Measurements from ENCODE around the gene ENAH.
A peak's percentile ranks its signal among the peaks of the same experiment; 100 is the strongest.

ENAH gene

DNA sequence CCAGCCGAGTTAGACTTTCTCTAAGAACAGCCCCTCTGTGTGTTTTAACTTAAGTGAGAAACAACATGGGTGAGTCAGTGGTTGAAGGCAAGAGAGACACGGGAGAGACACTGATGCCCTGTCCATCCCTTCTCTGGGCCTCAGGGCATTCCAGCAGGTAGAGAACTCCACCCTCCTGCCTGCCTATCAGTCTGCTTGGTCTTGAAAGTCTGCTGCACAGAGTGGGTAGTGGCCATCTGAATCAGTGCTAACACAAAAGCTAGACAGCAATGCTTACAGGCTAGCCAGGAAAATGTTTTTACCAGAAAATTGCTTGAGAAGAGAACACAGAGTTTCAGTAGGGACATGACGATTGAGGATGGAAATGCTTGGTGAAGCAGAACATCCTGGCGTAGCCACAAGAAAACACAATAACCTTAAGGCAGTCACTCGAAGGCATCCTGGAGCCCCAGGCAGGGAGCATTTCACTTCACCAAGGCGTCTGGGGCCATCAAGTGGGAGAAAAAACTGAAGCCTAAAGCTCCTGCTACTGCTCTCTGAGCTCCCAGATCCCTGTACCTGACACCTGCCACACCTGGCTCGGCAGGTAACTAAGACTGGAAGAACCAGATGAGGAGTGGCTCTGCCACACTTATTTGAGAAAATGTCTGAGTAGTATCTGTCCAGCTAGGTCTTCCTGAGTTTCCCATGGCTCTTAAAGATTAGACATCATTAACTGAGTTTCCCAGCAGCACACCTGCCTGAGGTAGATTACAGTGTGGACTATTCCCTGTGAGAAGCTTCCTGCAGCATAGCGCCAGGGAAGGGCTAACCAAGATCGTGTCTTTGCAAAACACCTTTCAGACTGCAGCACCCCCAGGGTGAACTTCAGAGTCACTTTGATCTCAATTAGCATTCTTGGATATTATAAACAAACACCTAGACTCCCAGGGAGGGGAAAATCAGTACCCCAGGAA lies 207.0 kb downstream of the ENAH start:
- no peaks in the 10 kb centered on the region for H3K79me2 ChIP-seq (ENCODE audit: insufficient read depth, low read depth)
- H4K20me1 ChIP-seq (ENCODE audit: insufficient read depth): no peaks in the 10 kb centered on the region
- H3K4me3 ChIP-seq (IDR thresholded peaks at IDR 0.05; ENCODE audit: insufficient read depth, low read depth, low read length): no peak overlapping the region
- TF ChIP-seq, protein P1, sequence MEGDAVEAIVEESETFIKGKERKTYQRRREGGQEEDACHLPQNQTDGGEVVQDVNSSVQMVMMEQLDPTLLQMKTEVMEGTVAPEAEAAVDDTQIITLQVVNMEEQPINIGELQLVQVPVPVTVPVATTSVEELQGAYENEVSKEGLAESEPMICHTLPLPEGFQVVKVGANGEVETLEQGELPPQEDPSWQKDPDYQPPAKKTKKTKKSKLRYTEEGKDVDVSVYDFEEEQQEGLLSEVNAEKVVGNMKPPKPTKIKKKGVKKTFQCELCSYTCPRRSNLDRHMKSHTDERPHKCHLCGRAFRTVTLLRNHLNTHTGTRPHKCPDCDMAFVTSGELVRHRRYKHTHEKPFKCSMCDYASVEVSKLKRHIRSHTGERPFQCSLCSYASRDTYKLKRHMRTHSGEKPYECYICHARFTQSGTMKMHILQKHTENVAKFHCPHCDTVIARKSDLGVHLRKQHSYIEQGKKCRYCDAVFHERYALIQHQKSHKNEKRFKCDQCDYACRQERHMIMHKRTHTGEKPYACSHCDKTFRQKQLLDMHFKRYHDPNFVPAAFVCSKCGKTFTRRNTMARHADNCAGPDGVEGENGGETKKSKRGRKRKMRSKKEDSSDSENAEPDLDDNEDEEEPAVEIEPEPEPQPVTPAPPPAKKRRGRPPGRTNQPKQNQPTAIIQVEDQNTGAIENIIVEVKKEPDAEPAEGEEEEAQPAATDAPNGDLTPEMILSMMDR (conservative IDR thresholded peaks at IDR 0.05; ENCODE audit: low read depth, low read length): no peak
- no peak overlapping the region for H3K27ac ChIP-seq
- H3K4me2 ChIP-seq: no peak overlapping the region
- H2AFZ ChIP-seq (ENCODE audit: low read depth): no peak overlapping the region
- no peak overlapping the region for H3K9ac ChIP-seq
- no peaks in the 10 kb centered on the region for H3K36me3 ChIP-seq (ENCODE audit: insufficient read depth)
- H3K27me3 ChIP-seq (ENCODE audit: insufficient read depth, low read depth): no peaks in the 10 kb centered on the region
- peaks cover 21% of the 10 kb centered on the region for H3K4me1 ChIP-seq (ENCODE audit: low read depth, poor library complexity, severe bottlenecking)

DNA sequence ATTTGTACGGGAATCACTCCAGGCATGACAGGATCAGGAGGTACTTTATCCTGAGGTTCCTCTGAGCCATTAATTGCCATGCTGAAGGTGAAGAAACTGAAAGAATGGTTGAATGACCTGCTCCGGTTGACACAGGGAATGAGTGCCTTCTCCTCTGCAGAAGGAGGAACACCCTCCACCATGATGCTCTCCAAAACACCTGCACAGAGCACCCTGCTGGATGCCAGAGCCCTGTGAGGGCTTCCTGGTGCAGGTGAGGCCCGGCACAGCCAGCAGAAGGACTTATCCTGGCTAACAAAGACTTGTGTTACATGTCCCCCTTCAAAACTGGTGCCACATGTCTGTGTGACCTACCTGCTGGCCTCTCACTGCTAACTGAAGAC lies 210.8 kb downstream of the ENAH start:
- Histone ChIP-seq H3K9ac (no peak overlapping the region; the same call in 1 of the 2 replicates), H3K27me3 (ENCODE audit: insufficient read depth, low read depth) (no peaks in the 10 kb centered on the region), H3K36me3 (ENCODE audit: insufficient read depth) (no peaks in the 10 kb centered on the region), H4K20me1 (ENCODE audit: insufficient read depth) (no peaks in the 10 kb centered on the region), H3K79me2 (ENCODE audit: insufficient read depth, low read depth) (no peaks in the 10 kb centered on the region), H3K27ac (peak overlapping the region; percentile 26; the same call in 1 of the 2 replicates), H3K4me1 (ENCODE audit: low read depth, poor library complexity, severe bottlenecking) (peaks cover 21% of the 10 kb centered on the region), H2AFZ (ENCODE audit: low read depth) (peak overlapping the region; percentile 27; the same call in 1 of the 2 replicates), H3K4me2 (peak overlapping the region; percentile 36), H3K4me3 (IDR thresholded peaks at IDR 0.05; ENCODE audit: insufficient read depth, low read depth, low read length) (no peak overlapping the region)
- TF ChIP-seq, protein P1 (conservative IDR thresholded peaks at IDR 0.05; ENCODE audit: low read depth, low read length): no peak

DNA sequence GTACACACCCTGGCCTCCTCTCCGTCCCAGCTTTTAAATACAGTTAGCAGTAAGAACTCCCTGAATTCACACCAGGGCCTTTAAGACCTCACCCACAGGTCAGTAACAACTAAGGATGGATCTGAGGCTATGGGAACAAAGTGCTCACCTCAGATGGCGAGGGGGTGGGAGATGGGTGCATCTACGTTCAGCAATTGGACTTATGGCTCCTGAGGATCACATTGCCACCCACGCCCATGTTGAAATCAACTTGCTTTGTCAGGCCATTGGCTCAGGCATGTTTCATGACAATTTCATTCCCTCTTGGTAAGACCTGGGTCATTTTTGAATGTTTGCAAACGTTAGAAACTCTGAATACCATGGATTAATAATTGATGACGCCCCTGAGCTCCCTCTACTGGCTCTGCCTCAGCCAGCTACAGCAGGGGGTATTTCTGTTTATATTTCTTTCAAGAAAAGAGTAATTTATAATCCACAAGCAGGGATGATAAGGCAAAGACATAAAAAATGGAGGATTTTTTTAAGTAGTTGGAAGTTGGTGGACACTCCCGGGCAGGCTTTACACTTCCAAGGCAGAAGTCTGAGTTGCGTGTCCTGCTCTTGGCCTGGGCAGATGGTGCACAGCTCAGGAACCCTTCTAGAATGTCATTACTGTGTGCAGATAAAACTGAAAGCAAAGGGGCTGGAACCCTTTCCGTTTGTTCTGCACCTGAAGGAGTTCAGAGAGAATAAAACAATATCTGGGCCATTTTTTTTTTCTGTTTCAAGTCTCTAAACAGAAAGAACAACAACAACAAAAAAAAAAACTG lies 211.4 kb downstream of the ENAH start:
- H3K79me2 ChIP-seq (ENCODE audit: insufficient read depth, low read depth): no peaks in the 10 kb centered on the region
- peak overlapping the region; percentile 36 for H3K4me2 ChIP-seq
- peaks cover 21% of the 10 kb centered on the region for H3K4me1 ChIP-seq (ENCODE audit: low read depth, poor library complexity, severe bottlenecking)
- no peak overlapping the region for H3K4me3 ChIP-seq (IDR thresholded peaks at IDR 0.05; ENCODE audit: insufficient read depth, low read depth, low read length)
- H3K27me3 ChIP-seq (ENCODE audit: insufficient read depth, low read depth): no peaks in the 10 kb centered on the region
- H2AFZ ChIP-seq (ENCODE audit: low read depth): peak overlapping the region; percentile 27
- H4K20me1 ChIP-seq (ENCODE audit: insufficient read depth): no peaks in the 10 kb centered on the region
- no peak overlapping the region; the same call in 1 of the 2 replicates for H3K9ac ChIP-seq
- no peaks in the 10 kb centered on the region for H3K36me3 ChIP-seq (ENCODE audit: insufficient read depth)
- TF ChIP-seq, protein P1 (conservative IDR thresholded peaks at IDR 0.05; ENCODE audit: low read depth, low read length): peak; percentile 46; the same call in 1 of the 2 replicates
- H3K27ac ChIP-seq: peak overlapping the region; percentile 26; the same call in 1 of the 2 replicates

DNA sequence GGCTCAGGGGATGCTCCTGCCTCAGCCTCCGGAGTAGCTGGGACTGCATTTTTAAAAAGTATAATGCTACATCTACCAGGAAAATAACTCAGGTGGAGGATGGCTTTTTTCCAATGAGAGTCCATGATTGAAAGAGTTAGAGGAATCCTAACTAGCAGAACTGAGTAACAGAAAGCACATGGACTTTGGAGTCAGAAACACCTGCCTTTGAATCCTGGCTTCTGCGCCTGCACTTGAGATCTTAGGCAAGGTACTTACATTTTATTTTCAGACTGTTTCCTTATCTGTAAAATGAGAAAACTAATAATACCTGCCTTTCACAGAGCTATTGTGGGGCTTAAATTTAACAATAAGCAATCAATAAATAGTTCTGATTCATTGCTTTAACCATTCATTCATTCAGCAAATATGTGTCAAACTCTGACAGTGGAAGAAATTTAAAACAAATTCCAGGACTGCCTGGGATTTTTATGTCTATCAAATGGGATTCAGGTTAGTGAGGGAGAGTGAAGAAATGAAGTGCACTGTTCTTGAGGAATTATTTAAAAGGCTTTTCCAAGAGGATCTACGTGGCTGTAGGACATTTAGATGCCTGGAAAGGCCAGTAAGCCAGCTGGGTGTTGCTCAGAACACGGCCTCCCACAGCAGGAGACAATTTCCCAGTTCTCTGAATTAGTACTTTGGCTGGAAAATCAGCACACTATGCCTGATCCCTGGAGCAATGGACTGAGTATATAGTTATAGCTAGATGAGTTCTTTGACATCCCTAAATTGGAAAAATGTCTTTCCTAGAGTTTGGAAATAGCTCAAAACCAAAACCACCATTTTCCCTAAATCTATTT lies 212.3 kb downstream of the ENAH start:
- TF ChIP-seq, protein P1 (conservative IDR thresholded peaks at IDR 0.05; ENCODE audit: low read depth, low read length): no peak
- Histone ChIP-seq H3K4me1 (ENCODE audit: low read depth, poor library complexity, severe bottlenecking) (peaks cover 21% of the 10 kb centered on the region), H3K36me3 (ENCODE audit: insufficient read depth) (no peaks in the 10 kb centered on the region), H3K27me3 (ENCODE audit: insufficient read depth, low read depth) (no peaks in the 10 kb centered on the region), H3K79me2 (ENCODE audit: insufficient read depth, low read depth) (no peaks in the 10 kb centered on the region), H3K27ac (no peak overlapping the region), H4K20me1 (ENCODE audit: insufficient read depth) (no peaks in the 10 kb centered on the region), H3K4me2 (no peak overlapping the region), H3K9ac (no peak overlapping the region), H3K4me3 (IDR thresholded peaks at IDR 0.05; ENCODE audit: insufficient read depth, low read depth, low read length) (no peak overlapping the region), H2AFZ (ENCODE audit: low read depth) (no peak overlapping the region)

Data from KMS-11 (cell line).